HepG2 (cell line): ENCODE data around the gene IL12A. TPM values are rescaled to one million over a fixed set of nuclear protein-coding genes. Genes with fewer than 3 reads are reported as not detected.

Experiments used
- BRCA1 ChIP-seq: sonication (generic); formaldehyde crosslinking; IDR thresholded peaks from 2 replicates; pipeline ENCODE4 v1.4.0; 2020; ENCODE audit warnings: missing genetic modification reagents
- ETS1 ChIP-seq: sonication (generic); formaldehyde crosslinking; IDR thresholded peaks from 2 replicates; pipeline ENCODE4 v1.4.0; 2020; ENCODE audit warnings: missing genetic modification reagents
- HCFC1 ChIP-seq: fragments of 150-350 bp; IDR thresholded peaks from 2 replicates; pipeline ENCODE4 v1.6.1; 2014; ENCODE audit warnings: low read depth, low read length
- JDP2 ChIP-seq: sonication (generic); formaldehyde crosslinking; IDR thresholded peaks from 2 replicates; pipeline ENCODE4 v1.8.1; 2022; ENCODE audit warnings: missing genetic modification reagents, borderline replicate concordance
- NFATC3 ChIP-seq: sonication (generic); formaldehyde crosslinking; IDR thresholded peaks from 2 replicates; pipeline ENCODE4 v1.5.1; 2020; ENCODE audit warnings: mild to moderate bottlenecking, missing genetic modification reagents
- NR0B2 ChIP-seq: sonication (generic); formaldehyde crosslinking; IDR thresholded peaks from 2 replicates; pipeline ENCODE4 v1.4.0; 2020; ENCODE audit warnings: mild to moderate bottlenecking, missing genetic modification reagents
- NR1H2 ChIP-seq: sonication (generic); formaldehyde crosslinking; IDR thresholded peaks from 2 replicates; pipeline ENCODE4 v1.8.1; 2022; ENCODE audit warnings: low read depth, missing genetic modification reagents, borderline replicate concordance
- PAF1 ChIP-seq: IDR thresholded peaks from 2 replicates; pipeline ENCODE4 v1.6.1; 2016; ENCODE audit warnings: missing genetic modification reagents, missing compliant biosample characterization
- PBX2 ChIP-seq: IDR thresholded peaks from 2 replicates; pipeline ENCODE4 v1.6.1; 2016; ENCODE audit warnings: control low read depth
- TOPORS ChIP-seq: sonication (generic); formaldehyde crosslinking; IDR thresholded peaks from 2 replicates; pipeline ENCODE4 v1.8.0; 2023; ENCODE audit warnings: mild to moderate bottlenecking, missing genetic modification reagents
- ZNF124 ChIP-seq: sonication (generic); formaldehyde crosslinking; IDR thresholded peaks from 2 replicates; pipeline ENCODE4 v1.4.0; 2020; ENCODE audit warnings: missing genetic modification reagents
- ZNF382 ChIP-seq: sonication (generic); formaldehyde crosslinking; IDR thresholded peaks from 2 replicates; pipeline ENCODE4 v1.5.0; 2020; ENCODE audit warnings: missing genetic modification reagents, mild to moderate bottlenecking, borderline replicate concordance
- ZNF383 ChIP-seq: sonication (generic); formaldehyde crosslinking; IDR thresholded peaks from 2 replicates; pipeline ENCODE4 v1.4.0; 2020; ENCODE audit warnings: missing genetic modification reagents, mild to moderate bottlenecking, borderline replicate concordance
- ZNF577 ChIP-seq: sonication (generic); formaldehyde crosslinking; IDR thresholded peaks from 2 replicates; pipeline ENCODE4 v1.4.0; 2020; ENCODE audit warnings: mild to moderate bottlenecking, low read depth, missing genetic modification reagents, borderline replicate concordance
- ZNF713 ChIP-seq: sonication (generic); formaldehyde crosslinking; IDR thresholded peaks from 2 replicates; pipeline ENCODE4 v1.4.0; 2020; ENCODE audit warnings: mild to moderate bottlenecking, missing genetic modification reagents
- ZNF883 ChIP-seq: sonication (generic); formaldehyde crosslinking; IDR thresholded peaks from 2 replicates; pipeline ENCODE4 v1.5.1; 2020; ENCODE audit warnings: mild to moderate bottlenecking, missing genetic modification reagents; ENCODE audit errors: not compliant biosample characterization
- ZSCAN12 ChIP-seq: sonication (generic); formaldehyde crosslinking; IDR thresholded peaks from 2 replicates; pipeline ENCODE4 v1.9.0; 2021; ENCODE audit warnings: mild to moderate bottlenecking, missing genetic modification reagents
- polyA plus RNA-seq, 8 experiments: library from polyadenylated mRNA; depleted of rRNA in 3 of 8; stranded (reverse) in 7 of 8; unstranded in 1 of 8; fragments of >200 nt; fragmentation: Illumina TruSeq in 4 of 8; extraction: Trizol in 4 of 8; gene quantifications; 2 replicates each; pipeline versions ENCODE4 v1.2.1 to v1.2.3, GENCODE V29; 2011 to 2016; ENCODE audit warnings: low read depth in 4 of 8, missing spikeins in 1 of 8, mixed read lengths in 1 of 8; ENCODE audit not compliant: insufficient read depth in 1 of 8
- total RNA-seq, 5 experiments: library from RNA; depleted of rRNA; stranded (reverse); fragments of >200 nt; fragmentation: Illumina TruSeq; extraction: Trizol; gene quantifications; 2 replicates each; pipeline ENCODE4 v1.2.3, GENCODE V29; 2016; ENCODE audit warnings: low read depth in 1 of 5
- TF ChIP-seq, protein P1 (sequence below), 2 experiments: sonication (generic) in 1 of 2; formaldehyde crosslinking in 1 of 2; IDR thresholded peaks; 2 replicates each; pipeline versions ENCODE4 v1.4.0 to v1.6.1; 2018 to 2020; ENCODE audit warnings: missing genetic modification reagents in 2 of 2, borderline replicate concordance in 1 of 2, low read depth in 1 of 2, mild to moderate bottlenecking in 1 of 2, missing biosample characterization in 1 of 2
- TF ChIP-seq, protein P2 (sequence below): sonication (generic); formaldehyde crosslinking; IDR thresholded peaks from 2 replicates; pipeline ENCODE4 v1.5.0; 2020; ENCODE audit warnings: mild to moderate bottlenecking, missing genetic modification reagents, moderate library complexity
- TF ChIP-seq, protein P3 (sequence below): sonication (generic); formaldehyde crosslinking; IDR thresholded peaks from 2 replicates; pipeline ENCODE4 v1.8.1; 2023; ENCODE audit warnings: mild to moderate bottlenecking, missing genetic modification reagents, borderline replicate concordance

The IL12A gene
- total and polyA plus RNA-seq, 2 of the 13 experiments (the other 11 are each of a cell fraction or from before 2014, with no cell fraction given): 0.36 to 1.1 TPM

GRCh38 chr3:159988617-159989271 is at the start of gene IL12A (continued):
- TF ChIP-seq PBX2 (CRISPR knock-in tag) (no peak), ZNF577 (CRISPR knock-in tag) (no peak), NFATC3 (CRISPR knock-in tag) (no peak), ZNF124 (0 out of 2 replicates have a peak, but pooled peaks have one; percentile 24), ZNF382 (CRISPR knock-in tag) (no peak), TOPORS (CRISPR knock-in tag) (no peak), ZNF713 (no peak), PAF1 (no peak), NR1H2 (CRISPR knock-in tag) (no peak), JDP2 (no peak), NR0B2 (CRISPR knock-in tag) (no peak), ETS1 (CRISPR knock-in tag) (no peak), ZNF383 (CRISPR knock-in tag) (no peak), HCFC1 (no peak), BRCA1 (no peak), ZSCAN12 (CRISPR knock-in tag) (no peak), ZNF883 (CRISPR knock-in tag) (no peak)
- TF ChIP-seq, protein P1, sequence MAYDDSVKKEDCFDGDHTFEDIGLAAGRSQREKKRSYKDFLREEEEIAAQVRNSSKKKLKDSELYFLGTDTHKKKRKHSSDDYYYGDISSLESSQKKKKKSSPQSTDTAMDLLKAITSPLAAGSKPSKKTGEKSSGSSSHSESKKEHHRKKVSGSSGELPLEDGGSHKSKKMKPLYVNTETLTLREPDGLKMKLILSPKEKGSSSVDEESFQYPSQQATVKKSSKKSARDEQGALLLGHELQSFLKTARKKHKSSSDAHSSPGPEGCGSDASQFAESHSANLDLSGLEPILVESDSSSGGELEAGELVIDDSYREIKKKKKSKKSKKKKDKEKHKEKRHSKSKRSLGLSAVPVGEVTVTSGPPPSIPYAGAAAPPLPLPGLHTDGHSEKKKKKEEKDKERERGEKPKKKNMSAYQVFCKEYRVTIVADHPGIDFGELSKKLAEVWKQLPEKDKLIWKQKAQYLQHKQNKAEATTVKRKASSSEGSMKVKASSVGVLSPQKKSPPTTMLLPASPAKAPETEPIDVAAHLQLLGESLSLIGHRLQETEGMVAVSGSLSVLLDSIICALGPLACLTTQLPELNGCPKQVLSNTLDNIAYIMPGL (CRISPR knock-in tag; IDR thresholded peaks at IDR 0.05; ENCODE audit: borderline replicate concordance in 1 of 2, low read depth in 1 of 2): peak; percentile 93
- TF ChIP-seq, protein P2, sequence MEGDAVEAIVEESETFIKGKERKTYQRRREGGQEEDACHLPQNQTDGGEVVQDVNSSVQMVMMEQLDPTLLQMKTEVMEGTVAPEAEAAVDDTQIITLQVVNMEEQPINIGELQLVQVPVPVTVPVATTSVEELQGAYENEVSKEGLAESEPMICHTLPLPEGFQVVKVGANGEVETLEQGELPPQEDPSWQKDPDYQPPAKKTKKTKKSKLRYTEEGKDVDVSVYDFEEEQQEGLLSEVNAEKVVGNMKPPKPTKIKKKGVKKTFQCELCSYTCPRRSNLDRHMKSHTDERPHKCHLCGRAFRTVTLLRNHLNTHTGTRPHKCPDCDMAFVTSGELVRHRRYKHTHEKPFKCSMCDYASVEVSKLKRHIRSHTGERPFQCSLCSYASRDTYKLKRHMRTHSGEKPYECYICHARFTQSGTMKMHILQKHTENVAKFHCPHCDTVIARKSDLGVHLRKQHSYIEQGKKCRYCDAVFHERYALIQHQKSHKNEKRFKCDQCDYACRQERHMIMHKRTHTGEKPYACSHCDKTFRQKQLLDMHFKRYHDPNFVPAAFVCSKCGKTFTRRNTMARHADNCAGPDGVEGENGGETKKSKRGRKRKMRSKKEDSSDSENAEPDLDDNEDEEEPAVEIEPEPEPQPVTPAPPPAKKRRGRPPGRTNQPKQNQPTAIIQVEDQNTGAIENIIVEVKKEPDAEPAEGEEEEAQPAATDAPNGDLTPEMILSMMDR (CRISPR knock-in tag): peak; percentile 95
- TF ChIP-seq, protein P3, sequence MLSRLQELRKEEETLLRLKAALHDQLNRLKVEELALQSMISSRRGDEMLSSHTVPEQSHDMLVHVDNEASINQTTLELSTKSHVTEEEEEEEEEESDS (CRISPR knock-in tag): no peak
